Brain microvascular endothelial cell (primary cell): ENCODE results near the gene C2orf81.

Experiments used
- DNase-seq: peaks from one replicate; pipeline ENCODE4 v3.0.0-alpha.2; 2020
- H3K27ac ChIP-seq: fragments of 250-450 bp; sonication (Bioruptor Pico); 2 replicates; pipeline ENCODE4 v1.5.1; 2020; ENCODE audit warnings: mild to moderate bottlenecking, moderate library complexity
- H3K27me3 ChIP-seq: fragments of 250-450 bp; sonication (Bioruptor Pico); replicated peaks from 2 replicates; pipeline ENCODE4 v1.5.1; 2020; ENCODE audit warnings: mild to moderate bottlenecking
- H3K36me3 ChIP-seq: fragments of 250-450 bp; sonication (Bioruptor Pico); replicated peaks from 2 replicates; pipeline ENCODE4 v1.5.1; 2020; ENCODE audit warnings: mild to moderate bottlenecking
- H3K4me3 ChIP-seq: 2 replicates; pipeline ENCODE4 v1.5.1; 2011; ENCODE audit warnings: low read depth, mild to moderate bottlenecking, control low read depth, low read length, moderate library complexity
- CTCF ChIP-seq: IDR thresholded peaks from 2 replicates; pipeline ENCODE4 v1.5.1; 2011; ENCODE audit warnings: low read depth, mild to moderate bottlenecking, moderate library complexity, low read length, control low read depth, inconsistent platforms; ENCODE audit errors: missing control alignments
- in situ Hi-C: cut with HindIII; loops from 2 replicates; pipeline ENCODE4 v1.10.0; 2017; ENCODE audit warnings: low sequenced_read_pairs, low pct_ligation_motif_present

The C2orf81 gene

DNA sequence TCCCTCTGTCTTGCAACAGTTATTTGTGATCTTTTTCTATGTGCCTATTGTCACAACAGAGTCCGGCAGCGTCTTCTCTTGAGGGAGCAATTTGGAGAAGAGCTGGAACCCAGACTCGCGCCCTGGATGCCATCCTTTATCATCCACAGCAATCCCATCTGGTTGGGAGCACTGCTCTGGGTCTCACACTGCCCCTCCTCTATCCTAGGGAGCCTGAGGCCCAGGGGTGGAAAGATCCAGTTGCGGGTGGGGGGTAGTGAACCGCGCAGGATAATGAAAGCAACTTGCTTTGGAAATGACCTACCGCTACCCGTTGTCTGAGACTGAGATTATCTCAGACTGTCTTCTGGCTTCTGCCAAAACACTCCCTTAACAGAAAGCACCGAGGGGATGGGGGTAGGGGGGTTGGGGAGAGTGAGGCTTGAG, 37.5 kb upstream of the C2orf81 start:
- TF ChIP-seq CTCF: no peak
- H3K4me3 ChIP-seq: peak overlapping the region; percentile 86
- H3K27ac ChIP-seq: peak overlapping the region; percentile 61
- in situ Hi-C loops: no loop called here
- DNase-seq: no peak
- peaks cover 24% of the 10 kb centered on the region for H3K36me3 ChIP-seq
- no peaks in the 10 kb centered on the region for H3K27me3 ChIP-seq

DNA sequence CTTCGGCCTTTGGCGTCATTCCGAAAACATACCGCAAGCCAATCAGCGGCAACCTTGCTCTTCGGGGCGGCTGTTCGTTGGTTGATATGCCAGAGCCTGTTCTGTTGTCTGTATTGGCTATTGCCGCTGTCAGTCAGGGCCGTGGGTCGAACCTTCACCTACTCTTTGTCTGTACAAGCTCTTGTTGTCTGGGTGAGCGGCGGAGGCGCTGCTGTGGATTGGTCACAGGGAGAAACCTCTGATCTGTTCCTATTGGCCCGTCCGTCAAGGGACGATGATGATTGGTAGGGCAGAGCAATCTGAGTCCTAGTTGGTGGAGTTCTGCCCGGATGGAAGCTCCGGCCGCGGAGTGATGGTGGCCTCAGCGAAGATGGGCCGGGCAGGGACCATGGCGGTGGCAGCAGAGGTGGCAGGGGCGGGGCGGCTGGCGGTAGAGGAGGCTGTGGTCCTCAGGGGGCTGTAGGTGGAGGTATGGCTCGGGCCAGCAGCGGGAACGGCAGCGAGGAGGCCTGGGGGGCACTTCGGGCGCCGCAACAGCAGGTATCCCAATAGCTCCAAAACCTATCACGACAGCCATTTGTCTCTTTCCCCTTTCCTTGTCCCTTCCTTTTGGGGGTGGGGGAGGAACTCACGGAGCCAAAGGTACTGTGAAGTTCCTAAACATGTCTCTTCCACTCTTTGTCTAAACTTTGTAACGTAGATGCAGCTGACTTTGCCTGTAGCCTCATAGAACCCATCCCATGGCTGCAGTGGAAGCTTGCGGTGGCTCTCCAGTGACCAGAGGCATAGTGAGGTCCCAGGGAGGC, 36.9 kb upstream of the C2orf81 start, which contains the start of gene WBP1:
TSS of gene WBP1 (plus strand) at position 307 of the 806 bp plus-strand sequence. CDS start at position 472, 165 bp downstream.
- peak; percentile 100 for DNase-seq
- peaks cover 24% of the 10 kb centered on the region for H3K36me3 ChIP-seq
- H3K4me3 ChIP-seq: peak within 1 kb of the TSS; percentile 86
- H3K27ac ChIP-seq: peak within 1 kb of the TSS; percentile 79
- in situ Hi-C loops: no loop called here
- TF ChIP-seq CTCF: no peak
- no peaks in the 10 kb centered on the region for H3K27me3 ChIP-seq

GRCh38 chr2:74457549-74458131, 36.2 kb upstream of the C2orf81 start:
- peaks cover 17% of the 10 kb centered on the region for H3K36me3 ChIP-seq
- DNase-seq: no peak
- in situ Hi-C loops: no loop called here
- H3K4me3 ChIP-seq: peak overlapping the region; percentile 74
- H3K27me3 ChIP-seq: no peaks in the 10 kb centered on the region
- H3K27ac ChIP-seq: peak overlapping the region; percentile 79
- no peak for TF ChIP-seq CTCF

DNA sequence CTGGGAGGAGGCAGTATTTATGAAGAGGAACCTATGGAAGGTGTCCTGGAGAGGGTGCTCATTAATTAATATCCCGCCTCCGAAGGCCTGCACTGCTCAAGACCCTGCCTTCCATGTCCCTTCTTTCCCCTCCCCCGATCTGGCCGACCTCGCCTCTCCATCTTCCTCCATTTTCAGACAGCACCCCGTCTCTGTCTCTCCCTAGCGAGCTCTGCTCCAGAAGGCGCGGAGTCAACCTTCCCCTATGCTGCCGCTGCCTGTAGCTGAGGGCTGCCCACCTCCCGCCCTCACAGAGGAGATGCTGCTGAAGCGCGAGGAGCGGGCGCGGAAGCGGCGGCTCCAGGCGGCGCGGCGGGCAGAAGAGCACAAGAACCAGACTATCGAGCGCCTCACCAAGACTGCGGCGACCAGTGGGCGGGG, 35.7 kb upstream of the C2orf81 start:
- H3K27me3 ChIP-seq: no peaks in the 10 kb centered on the region
- H3K27ac ChIP-seq: peak overlapping the region; percentile 32
- in situ Hi-C loops: no loop called here
- H3K36me3 ChIP-seq: peaks cover 12% of the 10 kb centered on the region
- DNase-seq: no peak
- H3K4me3 ChIP-seq: peak overlapping the region; percentile 74
- TF ChIP-seq CTCF: peak; percentile 4

DNA sequence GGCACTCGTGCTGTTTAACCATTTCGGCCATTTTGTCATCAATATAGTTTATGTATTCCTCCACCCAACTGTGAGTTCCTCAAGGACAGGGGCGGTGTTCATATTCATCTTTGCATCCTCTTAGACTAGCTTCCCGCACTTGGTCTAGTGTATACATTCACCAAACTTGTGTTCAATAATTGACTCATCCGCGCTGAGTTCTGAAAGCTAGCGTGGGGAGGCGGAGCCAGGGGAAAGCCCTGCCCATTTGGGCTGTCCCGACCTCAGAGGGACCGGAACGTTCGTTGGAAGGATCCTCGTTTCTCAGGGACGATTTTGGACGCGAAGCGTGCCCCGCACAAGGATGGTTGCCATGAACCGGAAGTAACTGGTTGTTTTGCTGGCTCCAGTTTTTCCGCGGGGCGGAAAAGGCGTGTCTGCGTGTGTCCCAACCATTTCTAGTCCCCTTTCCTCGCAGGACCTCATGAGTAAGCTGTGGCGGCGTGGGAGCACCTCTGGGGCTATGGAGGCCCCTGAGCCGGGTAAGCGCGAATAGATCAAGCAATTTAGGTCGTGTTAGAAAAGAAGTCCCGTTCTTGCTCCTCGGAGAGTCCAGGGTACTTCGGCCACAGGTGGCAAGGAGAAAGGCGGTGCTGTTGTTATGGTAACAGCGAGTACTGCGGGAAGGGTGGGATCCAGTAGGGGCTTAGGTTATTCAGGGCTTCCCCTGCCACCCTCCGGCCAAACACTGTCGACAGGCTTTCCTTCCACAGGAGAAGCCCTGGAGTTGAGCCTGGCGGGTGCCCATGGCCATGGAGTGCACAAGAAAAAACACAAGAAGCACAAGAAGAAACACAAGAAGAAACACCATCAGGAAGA, 33.5 kb upstream of the C2orf81 start, which contains the start of gene INO80B:
TSS of gene INO80B (plus strand) at position 434 of the 858 bp plus-strand sequence. CDS start at position 464, 30 bp downstream.
- Histone ChIP-seq H3K36me3 (no peaks in the 10 kb centered on the region), H3K27me3 (no peaks in the 10 kb centered on the region), H3K4me3 (peak within 1 kb of the TSS; percentile 84), H3K27ac (peak within 1 kb of the TSS; percentile 32)
- TF ChIP-seq CTCF: no peak
- peak; percentile 97 for DNase-seq
- in situ Hi-C loops: no loop called here
